Right lung (tissue), 5 donors: ENCODE results near the gene FOXL1. TPM values are rescaled to one million over a fixed set of nuclear protein-coding genes. Genes with fewer than 3 reads are reported as not detected.

Experiments used
- DNase-seq, 2 donors: peaks; one replicate each; pipeline ENCODE4 v3.0.0-alpha.2; 2013
- polyA plus RNA-seq, 5 donors: library from polyadenylated mRNA; unstranded; fragments of 120-200 nt; gene quantifications; one replicate each; pipeline versions ENCODE4 v1.2.1 to v1.2.3, GENCODE V29; 2013; ENCODE audit warnings: inconsistent platforms in 1 of 5, low replicate concordance in 1 of 5; ENCODE audit not compliant: insufficient read length in 5 of 5, insufficient read depth in 1 of 5

FOXL1 gene
- polyA plus RNA-seq, 5 donors: 5.0 to 6.4 (median 5.2) TPM

- DNase-seq: no peak
These were observed 31.7 kb upstream of the FOXL1 start for GRCh38 chr16:86546638-86547013.

- no peak for DNase-seq
These were observed 31.1 kb upstream of the FOXL1 start for GRCh38 chr16:86547286-86547685.

- no peak for DNase-seq
These were observed 29.1 kb upstream of the FOXL1 start for GRCh38 chr16:86549076-86549892.

- DNase-seq: no peak
These were observed 28.5 kb upstream of the FOXL1 start for GRCh38 chr16:86549893-86550190.

- no peak for DNase-seq
These were observed 28.1 kb upstream of the FOXL1 start for GRCh38 chr16:86550281-86550680.

GRCh38 chr16:86553356-86553755 is 25.0 kb upstream of the FOXL1 start:
- DNase-seq: no peak

- DNase-seq: no peak
These were observed 23.8 kb upstream of the FOXL1 start for GRCh38 chr16:86554599-86554916.

GRCh38 chr16:86554917-86555703 is 23.2 kb upstream of the FOXL1 start, which contains the start of gene MTHFSD:
Gene MTHFSD (minus strand): TSS chr16:86555235. CDS start chr16:86555184, 51 bp downstream.
- DNase-seq: peak; percentile 93 to 94

- DNase-seq: no peak
These were observed 22.7 kb upstream of the FOXL1 start for GRCh38 chr16:86555704-86556075.

- no peak for DNase-seq
These were observed 21.8 kb upstream of the FOXL1 start for GRCh38 chr16:86556576-86556975.

- DNase-seq: no peak
These were observed 20.8 kb upstream of the FOXL1 start for GRCh38 chr16:86557587-86557986.

GRCh38 chr16:86558355-86559193 is 19.8 kb upstream of the FOXL1 start:
- no peak for DNase-seq

- DNase-seq: no peak
These were observed 18.5 kb upstream of the FOXL1 start for GRCh38 chr16:86559802-86560305.

- no peak for DNase-seq
These were observed 16.0 kb upstream of the FOXL1 start for GRCh38 chr16:86562356-86562755.

GRCh38 chr16:86563469-86564345 is 14.6 kb upstream of the FOXL1 start:
- DNase-seq: peak; percentile 74 to 87

- DNase-seq: no peak
These were observed 13.1 kb upstream of the FOXL1 start for GRCh38 chr16:86565181-86565631.

- DNase-seq: no peak
These were observed 12.5 kb upstream of the FOXL1 start for GRCh38 chr16:86565644-86566511.

- DNase-seq: peak; percentile 85 to 89
These were observed 11.8 kb upstream of the FOXL1 start, which contains the start of gene FOXC2 for GRCh38 chr16:86566601-86566965. Gene FOXC2 (plus strand): TSS chr16:86566829. CDS start chr16:86567336, 507 bp downstream.

GRCh38 chr16:86566966-86567700 is 11.2 kb upstream of the FOXL1 start:
- no peak for DNase-seq
